IMR-90 (cell line): Measurements from ENCODE around the gene LYZL6. TPM values are rescaled to one million over a fixed set of nuclear protein-coding genes. Genes with fewer than 3 reads are reported as not detected.

Experiments
- ATAC-seq: fragments of 200-7000 bp; cut with Tn5 transposase; 2 replicates; pipeline ENCODE4 v1.9.1; 2020; ENCODE audit warnings: low read depth, mild to moderate bottlenecking, moderate library complexity
- BruUV-seq: library from RNA; stranded (reverse); fragments of 400-500 nt; replicated peaks from 2 replicates; lab custom pipeline; 2021; lab: Mats Ljungman, UMichigan
- CTCF ChIA-PET: fragments of 300-600 bp; formaldehyde crosslinking; extraction: SDS; loops from one replicate; lab custom pipeline; 2021; ENCODE audit warnings: antibody characterized with exemption; lab: Yijun Ruan, JAX
- POLR2A ChIA-PET: fragments of 300-600 bp; sonication (Branson Sonifier 250); formaldehyde crosslinking; loops from one replicate; lab custom pipeline; 2022; ENCODE audit warnings: antibody characterized with exemption; ENCODE audit not compliant: unreplicated experiment; lab: Charles Lee
- DNase-seq: peaks from one replicate; pipeline ENCODE4 v3.0.0; 2013
- H2AFZ ChIP-seq: replicated peaks from 2 replicates; pipeline ENCODE3; 2013; ENCODE audit warnings: low read length, mild to moderate bottlenecking; ENCODE audit not compliant: poor library complexity
- H2AK5ac ChIP-seq: 2 replicates; pipeline ENCODE4 v1.6.1; 2013; ENCODE audit warnings: low read depth, low read length, inconsistent platforms
- H2AK9ac ChIP-seq: replicated peaks from 2 replicates; pipeline ENCODE3; 2013; ENCODE audit warnings: mild to moderate bottlenecking, low read depth, low read length, moderate library complexity; ENCODE audit not compliant: poor library complexity
- H2BK120ac ChIP-seq: 2 replicates; pipeline ENCODE4 v1.6.1; 2013; ENCODE audit warnings: low read depth, low read length, inconsistent platforms
- H2BK15ac ChIP-seq: 3 replicates; pipeline ENCODE4 v1.6.1; 2013; ENCODE audit warnings: low read depth, low read length, inconsistent platforms
- H2BK20ac ChIP-seq: 2 replicates; pipeline ENCODE4 v1.6.1; 2013; ENCODE audit warnings: low read depth, mild to moderate bottlenecking, inconsistent platforms, low read length, moderate library complexity
- H2BK5ac ChIP-seq: 2 replicates; pipeline ENCODE4 v1.6.1; 2013; ENCODE audit warnings: mild to moderate bottlenecking, low read depth, low read length, inconsistent platforms; ENCODE audit not compliant: poor library complexity, severe bottlenecking
- H3K14ac ChIP-seq: replicated peaks from 2 replicates; pipeline ENCODE4 v1.6.1; 2013; ENCODE audit warnings: low read depth, low read length, inconsistent platforms
- H3K18ac ChIP-seq: 2 replicates; pipeline ENCODE4 v1.6.1; 2013; ENCODE audit warnings: low read depth, low read length, control low read depth
- H3K23ac ChIP-seq: 2 replicates; pipeline ENCODE4 v1.6.1; 2013; ENCODE audit warnings: low read depth, low read length, inconsistent platforms
- H3K27ac ChIP-seq: 2 replicates; pipeline ENCODE4 v1.5.1; 2013; ENCODE audit warnings: mild to moderate bottlenecking, control low read depth, low read length; ENCODE audit not compliant: insufficient read depth
- H3K27me3 ChIP-seq: 2 replicates; pipeline ENCODE4 v1.6.1; 2013; ENCODE audit warnings: low read length; ENCODE audit not compliant: control insufficient read depth, insufficient read depth
- H3K36me3 ChIP-seq: 2 replicates; pipeline ENCODE4 v1.6.1; 2013; ENCODE audit warnings: low read length, mixed read lengths; ENCODE audit not compliant: control insufficient read depth, insufficient read depth
- H3K4ac ChIP-seq: 2 replicates; pipeline ENCODE4 v1.6.1; 2013; ENCODE audit warnings: low read depth, low read length, inconsistent platforms
- H3K4me1 ChIP-seq: 2 replicates; pipeline ENCODE4 v1.6.1; 2013; ENCODE audit warnings: low read length, mixed read lengths; ENCODE audit not compliant: control insufficient read depth, insufficient read depth
- H3K4me2 ChIP-seq: 2 replicates; pipeline ENCODE4 v1.6.1; 2013; ENCODE audit warnings: low read depth, mild to moderate bottlenecking, control low read depth, low read length, moderate library complexity
- H3K4me3 ChIP-seq: 2 replicates; pipeline ENCODE4 v1.5.1; 2013; ENCODE audit warnings: low read depth, mild to moderate bottlenecking, control low read depth, low read length, moderate library complexity; ENCODE audit not compliant: insufficient read depth
- H3K56ac ChIP-seq: 2 replicates; pipeline ENCODE4 v1.6.1; 2013; ENCODE audit warnings: low read length, inconsistent platforms; ENCODE audit not compliant: insufficient read depth; ENCODE audit errors: extremely low read depth
- H3K79me1 ChIP-seq, 2 experiments: 2 replicates each; pipeline ENCODE4 v1.6.1; 2013; ENCODE audit warnings: low read length in 2 of 2, inconsistent platforms in 1 of 2, low read depth in 1 of 2
- H3K9ac ChIP-seq: 2 replicates; pipeline ENCODE4 v1.6.1; 2013; ENCODE audit warnings: low read depth, low read length, control low read depth
- H3K9me1 ChIP-seq: 2 replicates; pipeline ENCODE4 v1.6.1; 2013; ENCODE audit warnings: low read length, inconsistent platforms; ENCODE audit not compliant: insufficient read depth
- H3K9me3 ChIP-seq: 2 replicates; pipeline ENCODE4 v1.6.1; 2013; ENCODE audit warnings: low read length; ENCODE audit not compliant: control insufficient read depth, insufficient read depth
- H4K20me1 ChIP-seq: 2 replicates; pipeline ENCODE4 v1.6.1; 2013; ENCODE audit warnings: low read length, inconsistent platforms; ENCODE audit not compliant: insufficient read depth
- H4K5ac ChIP-seq: 2 replicates; pipeline ENCODE4 v1.6.1; 2013; ENCODE audit warnings: mild to moderate bottlenecking, low read depth, low read length, control low read depth
- H4K8ac ChIP-seq, 2 experiments: 2 replicates each; pipeline ENCODE4 v1.6.1; 2013; ENCODE audit warnings: low read depth in 2 of 2, low read length in 2 of 2, control low read depth in 1 of 2, inconsistent platforms in 1 of 2
- H4K91ac ChIP-seq: 2 replicates; pipeline ENCODE4 v1.6.1; 2013; ENCODE audit warnings: low read depth, low read length, inconsistent platforms; ENCODE audit not compliant: insufficient read depth
- BHLHE40 ChIP-seq: fragments of 150-350 bp; IDR thresholded peaks from 2 replicates; pipeline ENCODE4 v1.6.1; 2016; ENCODE audit warnings: mild to moderate bottlenecking, low read depth, low read length
- FOS ChIP-seq: fragments of 150-350 bp; IDR thresholded peaks from 2 replicates; pipeline ENCODE4 v1.6.1; 2016; ENCODE audit warnings: low read depth, low read length
- MXI1 ChIP-seq: IDR thresholded peaks from 2 replicates; pipeline ENCODE4 v1.6.1; 2012; ENCODE audit warnings: low read depth, mild to moderate bottlenecking, low read length, moderate library complexity, borderline replicate concordance
- NFE2L2 ChIP-seq: fragments of 150-350 bp; IDR thresholded peaks from 2 replicates; pipeline ENCODE4 v1.6.1; 2016; ENCODE audit warnings: low read depth, mild to moderate bottlenecking, low read length
- POLR2A ChIP-seq: IDR thresholded peaks from 2 replicates; pipeline ENCODE4 v1.6.1; 2012; ENCODE audit warnings: mild to moderate bottlenecking, low read depth, low read length
- RAD21 ChIP-seq: IDR thresholded peaks from 2 replicates; pipeline ENCODE4 v1.6.1; 2012; ENCODE audit warnings: low read length, improper control_type of control experiment
- RCOR1 ChIP-seq: IDR thresholded peaks from 2 replicates; pipeline ENCODE4 v1.6.1; 2012; ENCODE audit warnings: mild to moderate bottlenecking, low read length, improper control_type of control experiment; ENCODE audit not compliant: insufficient replicate concordance
- RFX5 ChIP-seq: IDR thresholded peaks from 2 replicates; pipeline ENCODE4 v1.8.0; 2012; ENCODE audit warnings: low read depth, mild to moderate bottlenecking, low read length, moderate library complexity
- SMC3 ChIP-seq: fragments of 150-350 bp; IDR thresholded peaks from 2 replicates; pipeline ENCODE4 v1.6.1; 2016; ENCODE audit warnings: low read depth, mild to moderate bottlenecking, antibody characterized with exemption, low read length, moderate library complexity
- WGBS, 2 experiments: methylation state at CpG; one replicate each; pipeline versions ENCODE4 v1.1.5 to v1.1.7; 2013; ENCODE audit warnings: missing lambda C conversion rate in 2 of 2; ENCODE audit not compliant: insufficient read length in 1 of 2; ENCODE audit errors: extremely low coverage in 2 of 2; 5-methylcytosine and 5-hydroxymethylcytosine counted together
- dilution Hi-C: fragments of 300-500 bp; cut with HindIII; formaldehyde crosslinking; loops from one replicate; pipeline ENCODE4 v1.14.3; 2018; ENCODE audit warnings: low sequenced_read_pairs; ENCODE audit not compliant: unreplicated experiment
- in situ Hi-C: fragments of 300-500 bp; cut with MboI; formaldehyde crosslinking; loops from 3 replicates; pipeline ENCODE4 v1.14.3; 2019; ENCODE audit warnings: low sequenced_read_pairs, inconsistent platforms, mixed read lengths
- intact Hi-C: fragments of 100-400 bp; cut with micrococcal nuclease; formaldehyde crosslinking; loops from 2 replicates; pipeline ENCODE4 v1.10.0; 2022
- polyA plus RNA-seq, 3 experiments: library from polyadenylated mRNA; depleted of rRNA; stranded (reverse); fragments of >200 nt; gene quantifications; 2 replicates each; pipeline ENCODE4 v1.2.3, GENCODE V29; 2012; ENCODE audit warnings: low replicate concordance in 1 of 3
- total RNA-seq: library from RNA; depleted of rRNA; stranded (reverse); fragments of >200 nt; gene quantifications from 2 replicates; pipeline ENCODE4 v1.2.3, GENCODE V29; 2012
- TF ChIP-seq, protein P1 (sequence below): conservative IDR thresholded peaks from 2 replicates; pipeline ENCODE4 v1.5.1; 2012; ENCODE audit warnings: mild to moderate bottlenecking, low read depth, low read length, improper control_type of control experiment
- TF ChIP-seq, protein P2 (sequence below): fragments of 150-350 bp; IDR thresholded peaks from 2 replicates; pipeline ENCODE4 v1.6.1; 2016; ENCODE audit warnings: low read depth, mild to moderate bottlenecking, low read length, moderate library complexity, borderline replicate concordance

Gene LYZL6
- total and polyA plus RNA-seq, 2 of the 4 experiments (the other 2 are of a cell fraction) = not detected

DNA sequence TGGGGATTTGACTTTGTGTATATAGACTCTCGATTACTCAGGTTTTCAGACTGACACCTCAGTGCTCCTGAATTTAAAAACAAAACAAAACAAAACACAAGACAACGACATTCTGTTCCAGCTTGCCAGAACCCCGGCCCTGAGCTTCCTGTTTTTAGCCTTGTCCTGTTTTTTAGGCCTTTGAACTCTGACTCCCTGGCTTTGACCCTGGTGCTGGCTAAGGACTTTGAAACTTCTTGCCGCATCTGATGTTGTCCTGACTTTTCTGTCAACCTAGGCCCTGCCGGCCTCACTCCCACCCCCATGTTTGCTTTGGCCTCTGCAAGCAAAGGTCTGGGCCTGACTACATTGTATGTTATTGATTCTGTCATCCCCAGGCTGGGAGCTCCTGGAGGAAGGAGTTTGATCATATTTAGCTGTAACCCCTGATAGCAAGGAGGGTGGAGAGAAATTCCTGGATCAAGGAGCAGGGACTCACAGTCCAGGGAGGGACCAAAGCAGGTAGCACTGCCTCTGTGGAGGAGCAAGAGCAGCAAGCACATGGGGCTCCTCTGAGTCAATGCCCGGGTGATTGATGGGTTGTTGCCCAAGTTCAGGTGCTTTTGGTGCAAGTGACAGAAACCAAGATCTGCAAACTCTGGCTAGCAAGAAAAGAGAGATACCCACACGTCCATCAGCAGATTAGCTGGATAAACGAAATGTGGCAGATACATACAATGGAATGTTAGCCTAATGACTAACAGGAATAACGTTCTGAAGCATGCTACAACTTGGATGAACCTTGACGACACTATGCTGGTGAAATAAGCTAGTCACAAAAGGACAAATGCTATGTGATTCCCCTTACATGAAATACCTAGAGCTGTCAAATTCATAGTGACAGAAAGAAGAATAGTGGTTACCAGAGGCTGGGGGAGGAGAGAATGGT, 30.1 kb upstream of the LYZL6 start:
- Histone ChIP-seq H2BK15ac (no peak overlapping the region), H4K5ac (no peak overlapping the region), H3K4me1 (peaks cover 6% of the 10 kb centered on the region), H3K18ac (no peak overlapping the region), H3K9me1 (no peaks in the 10 kb centered on the region; the same call in 1 of the 2 replicates), H4K8ac (no peak overlapping the region), H2BK20ac (no peak overlapping the region), H4K91ac (no peak overlapping the region), H2AK9ac (no peak overlapping the region), H3K14ac (no peak overlapping the region), H3K36me3 (no peaks in the 10 kb centered on the region), H3K4me3 (no peak overlapping the region), H3K4ac (no peak overlapping the region), H3K4me2 (no peak overlapping the region), H3K9ac (no peak overlapping the region), H2AFZ (peak overlapping the region; percentile 47), H3K56ac (no peak overlapping the region), H3K9me3 (no peaks in the 10 kb centered on the region), H3K27me3 (peaks cover 3% of the 10 kb centered on the region; the same call in 1 of the 2 replicates), H2AK5ac (no peak overlapping the region), H2BK120ac (no peak overlapping the region), H3K79me1 (no peaks in the 10 kb centered on the region), H3K27ac (no peak overlapping the region), H2BK5ac (no peak overlapping the region), H4K20me1 (no peaks in the 10 kb centered on the region), H3K23ac (no peak overlapping the region)
- TF ChIP-seq SMC3 = no peak
- TF ChIP-seq, protein P1, sequence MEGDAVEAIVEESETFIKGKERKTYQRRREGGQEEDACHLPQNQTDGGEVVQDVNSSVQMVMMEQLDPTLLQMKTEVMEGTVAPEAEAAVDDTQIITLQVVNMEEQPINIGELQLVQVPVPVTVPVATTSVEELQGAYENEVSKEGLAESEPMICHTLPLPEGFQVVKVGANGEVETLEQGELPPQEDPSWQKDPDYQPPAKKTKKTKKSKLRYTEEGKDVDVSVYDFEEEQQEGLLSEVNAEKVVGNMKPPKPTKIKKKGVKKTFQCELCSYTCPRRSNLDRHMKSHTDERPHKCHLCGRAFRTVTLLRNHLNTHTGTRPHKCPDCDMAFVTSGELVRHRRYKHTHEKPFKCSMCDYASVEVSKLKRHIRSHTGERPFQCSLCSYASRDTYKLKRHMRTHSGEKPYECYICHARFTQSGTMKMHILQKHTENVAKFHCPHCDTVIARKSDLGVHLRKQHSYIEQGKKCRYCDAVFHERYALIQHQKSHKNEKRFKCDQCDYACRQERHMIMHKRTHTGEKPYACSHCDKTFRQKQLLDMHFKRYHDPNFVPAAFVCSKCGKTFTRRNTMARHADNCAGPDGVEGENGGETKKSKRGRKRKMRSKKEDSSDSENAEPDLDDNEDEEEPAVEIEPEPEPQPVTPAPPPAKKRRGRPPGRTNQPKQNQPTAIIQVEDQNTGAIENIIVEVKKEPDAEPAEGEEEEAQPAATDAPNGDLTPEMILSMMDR = no peak
- no peak for TF ChIP-seq MXI1
- TF ChIP-seq FOS = no peak
- no peak for TF ChIP-seq NFE2L2
- TF ChIP-seq RCOR1 = no peak
- no peak for TF ChIP-seq POLR2A
- no peak for TF ChIP-seq RFX5
- TF ChIP-seq BHLHE40 = no peak
- no peak for TF ChIP-seq RAD21
- TF ChIP-seq, protein P2, sequence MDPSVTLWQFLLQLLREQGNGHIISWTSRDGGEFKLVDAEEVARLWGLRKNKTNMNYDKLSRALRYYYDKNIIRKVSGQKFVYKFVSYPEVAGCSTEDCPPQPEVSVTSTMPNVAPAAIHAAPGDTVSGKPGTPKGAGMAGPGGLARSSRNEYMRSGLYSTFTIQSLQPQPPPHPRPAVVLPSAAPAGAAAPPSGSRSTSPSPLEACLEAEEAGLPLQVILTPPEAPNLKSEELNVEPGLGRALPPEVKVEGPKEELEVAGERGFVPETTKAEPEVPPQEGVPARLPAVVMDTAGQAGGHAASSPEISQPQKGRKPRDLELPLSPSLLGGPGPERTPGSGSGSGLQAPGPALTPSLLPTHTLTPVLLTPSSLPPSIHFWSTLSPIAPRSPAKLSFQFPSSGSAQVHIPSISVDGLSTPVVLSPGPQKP = no peak
- 0% methylated on average over 1 of the region's 10 CpGs; no CpG with 5 or more reads in 1 of the 2 experiments for WGBS, 2 experiments
- dilution Hi-C loops (no loop called here), in situ Hi-C loops (loop anchor here (5.0 kb wide), 1 partner anchor 174 kb away; no protein-coding TSS in a partner anchor), intact Hi-C loops (no loop called here)
- ATAC-seq (peak; percentile 56), DNase-seq (peak; percentile 32)
- ChIA-PET POLR2A (no interaction called here), CTCF (interaction anchor here (1.3 kb wide), 1 partner anchor 510 kb away, joined by 3 read pairs; no protein-coding TSS in a partner anchor)
- no TSS peak for BruUV-seq
